Lower leg skin (tissue), 3 donors: ENCODE results near the gene BGN.

Experiments used
- POLR2A ChIP-seq, 2 donors: fragments of 450-650 bp; IDR thresholded peaks; one replicate each; pipeline ENCODE4 v1.6.1; 2016 to 2017; ENCODE audit warnings: antibody characterized with exemption in 2 of 2, mild to moderate bottlenecking in 1 of 2, moderate library complexity in 1 of 2
- TF ChIP-seq, protein P1 (sequence below), 3 donors: fragments of 450-650 bp; IDR thresholded peaks; one replicate each; pipeline ENCODE4 v1.5.1; 2016; ENCODE audit warnings: antibody characterized with exemption in 3 of 3, mild to moderate bottlenecking in 3 of 3, moderate library complexity in 2 of 3

DNA sequence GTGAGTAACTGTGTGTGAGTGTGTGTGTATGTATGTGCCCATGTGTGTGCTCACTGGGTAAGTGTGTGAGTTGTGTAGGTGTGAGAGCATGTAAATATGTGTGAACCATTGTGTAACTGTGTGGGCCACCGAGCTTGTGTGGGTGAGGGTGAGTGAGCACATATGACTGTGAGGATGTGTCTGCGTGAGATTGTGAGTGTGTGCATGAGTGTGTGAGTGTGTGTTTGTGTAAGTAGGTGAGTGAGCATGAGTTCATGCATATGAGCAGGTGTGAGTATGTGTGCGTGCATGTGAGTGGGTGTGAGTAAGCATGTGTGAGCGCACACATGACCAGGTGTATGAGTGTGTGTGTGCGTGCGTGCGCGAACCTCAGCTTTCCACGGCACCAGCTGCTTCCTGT, 21.3 kb downstream of the BGN start:
- TF ChIP-seq, protein P1, sequence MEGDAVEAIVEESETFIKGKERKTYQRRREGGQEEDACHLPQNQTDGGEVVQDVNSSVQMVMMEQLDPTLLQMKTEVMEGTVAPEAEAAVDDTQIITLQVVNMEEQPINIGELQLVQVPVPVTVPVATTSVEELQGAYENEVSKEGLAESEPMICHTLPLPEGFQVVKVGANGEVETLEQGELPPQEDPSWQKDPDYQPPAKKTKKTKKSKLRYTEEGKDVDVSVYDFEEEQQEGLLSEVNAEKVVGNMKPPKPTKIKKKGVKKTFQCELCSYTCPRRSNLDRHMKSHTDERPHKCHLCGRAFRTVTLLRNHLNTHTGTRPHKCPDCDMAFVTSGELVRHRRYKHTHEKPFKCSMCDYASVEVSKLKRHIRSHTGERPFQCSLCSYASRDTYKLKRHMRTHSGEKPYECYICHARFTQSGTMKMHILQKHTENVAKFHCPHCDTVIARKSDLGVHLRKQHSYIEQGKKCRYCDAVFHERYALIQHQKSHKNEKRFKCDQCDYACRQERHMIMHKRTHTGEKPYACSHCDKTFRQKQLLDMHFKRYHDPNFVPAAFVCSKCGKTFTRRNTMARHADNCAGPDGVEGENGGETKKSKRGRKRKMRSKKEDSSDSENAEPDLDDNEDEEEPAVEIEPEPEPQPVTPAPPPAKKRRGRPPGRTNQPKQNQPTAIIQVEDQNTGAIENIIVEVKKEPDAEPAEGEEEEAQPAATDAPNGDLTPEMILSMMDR (IDR thresholded peaks at IDR 0.05), result no peak
- no peak for TF ChIP-seq POLR2A (IDR thresholded peaks at IDR 0.05)
